Liver (tissue), 3 donors: ENCODE results near the gene PRKCH.

Experiments
- CTCF ChIP-seq: fragments of 150-350 bp; IDR thresholded peaks from 2 replicates; pipeline ENCODE4 v1.5.1; 2017; ENCODE audit warnings: improper control_type of control experiment, low read depth, low read length; ENCODE audit not compliant: missing input control
- MAX ChIP-seq: IDR thresholded peaks from 2 replicates; pipeline ENCODE4 v1.6.1; 2016; ENCODE audit warnings: antibody characterized with exemption
- RAD21 ChIP-seq, 2 donors: IDR thresholded peaks; 2 replicates each; pipeline ENCODE4 v1.6.1; 2016; ENCODE audit warnings: antibody characterized with exemption in 2 of 2, mild to moderate bottlenecking in 2 of 2
- REST ChIP-seq: IDR thresholded peaks from 2 replicates; pipeline ENCODE4 v1.6.1; 2016; ENCODE audit warnings: antibody characterized with exemption, mild to moderate bottlenecking
- donor health status: healthy.
- donor health status: healthy.

- TF ChIP-seq CTCF (no peak), RAD21 (IDR thresholded peaks at IDR 0.05) (no peak), REST (no peak), MAX (no peak)
Measured at GRCh38 chr14:61510736-61511557, 189.6 kb downstream of the PRKCH start.
